Measurements from ENCODE around the gene SYT8. TPM values are rescaled to one million over a fixed set of nuclear protein-coding genes. Genes with fewer than 3 reads are reported as not detected.

Gene SYT8
- total RNA-seq, 2 donors from 2014 or later = 3.4 to 3.6 TPM

- DNase-seq (ENCODE audit: low spot score) (no peak), ATAC-seq (ENCODE audit: insufficient number of reproducible peaks, low FRiP score, low read depth) (no peak)
- Histone ChIP-seq H3K27ac (no peak overlapping the region), H3K9me3 (no peaks in the 10 kb centered on the region), H3K4me1 (ENCODE audit: control insufficient read depth in 1 of 2, low read depth in 2 of 2) (no peaks in the 10 kb centered on the region), H3K27me3 (replicated peaks; ENCODE audit: insufficient read depth) (no peaks in the 10 kb centered on the region), H3K36me3 (no peaks in the 10 kb centered on the region), H3K4me3 (no peak overlapping the region)
- no peak for TF ChIP-seq CTCF (IDR thresholded peaks at IDR 0.05)
These were observed 3.3 kb downstream of the SYT8 start for GRCh38 chr11:1838077-1838425.

- no peak within 1 kb of the TSS for H3K4me3 ChIP-seq
- ATAC-seq (ENCODE audit: insufficient number of reproducible peaks, low FRiP score, low read depth) = no peak
- no peak within 1 kb of the TSS for H3K27ac ChIP-seq
These were observed 3.8 kb downstream of the SYT8 start, which contains the start of gene TNNI2 for GRCh38 chr11:1838426-1839144. Gene TNNI2 (plus strand): TSS chr11:1838981. CDS start chr11:1839697, 716 bp downstream.

GRCh38 chr11:1839204-1839923 is 4.6 kb downstream of the SYT8 start:
- Histone ChIP-seq H3K27ac (no peak overlapping the region), H3K4me1 (ENCODE audit: control insufficient read depth in 1 of 2, low read depth in 2 of 2) (no peaks in the 10 kb centered on the region), H3K36me3 (no peaks in the 10 kb centered on the region), H3K27me3 (replicated peaks; ENCODE audit: insufficient read depth) (no peaks in the 10 kb centered on the region), H3K4me3 (no peak overlapping the region), H3K9me3 (no peaks in the 10 kb centered on the region)
- DNase-seq (ENCODE audit: low spot score) = no peak
- no peak for TF ChIP-seq CTCF (IDR thresholded peaks at IDR 0.05)
- ATAC-seq (ENCODE audit: insufficient number of reproducible peaks, low FRiP score, low read depth) = no peak

More at GRCh38 chr11:1838426-1839144, 3.8 kb downstream of the SYT8 start, which contains the start of gene TNNI2:
- Histone ChIP-seq H3K4me1 (ENCODE audit: control insufficient read depth in 1 of 2, low read depth in 2 of 2) (no peaks in the 10 kb centered on the region), H3K36me3 (no peaks in the 10 kb centered on the region), H3K27me3 (replicated peaks; ENCODE audit: insufficient read depth) (no peaks in the 10 kb centered on the region), H3K9me3 (no peaks in the 10 kb centered on the region)
- no peak for DNase-seq (ENCODE audit: low spot score)
- no peak for TF ChIP-seq CTCF (IDR thresholded peaks at IDR 0.05)

- H3K9me3 ChIP-seq = no peaks in the 10 kb centered on the region
- no peaks in the 10 kb centered on the region for H3K27me3 ChIP-seq (replicated peaks; ENCODE audit: insufficient read depth)
- no peaks in the 10 kb centered on the region for H3K4me1 ChIP-seq (ENCODE audit: control insufficient read depth in 1 of 2, low read depth in 2 of 2)
- H3K27ac ChIP-seq = no peak overlapping the region
- no peak for TF ChIP-seq CTCF (IDR thresholded peaks at IDR 0.05)
- ATAC-seq (ENCODE audit: insufficient number of reproducible peaks, low FRiP score, low read depth) (no peak), DNase-seq (ENCODE audit: low spot score) (no peak)
- H3K36me3 ChIP-seq = no peaks in the 10 kb centered on the region
- H3K4me3 ChIP-seq = peak overlapping the region; percentile 27
These were observed 5.4 kb downstream of the SYT8 start for GRCh38 chr11:1839924-1840779.
